IMR-90 (cell line): ENCODE measurements around the gene VASH1. TPM values are rescaled to one million over a fixed set of nuclear protein-coding genes. Genes with fewer than 3 reads are reported as not detected.
A peak's percentile ranks its signal among the peaks of the same experiment; 100 is the strongest.

Experiments used
- ATAC-seq: fragments of 200-7000 bp; cut with Tn5 transposase; 2 replicates; pipeline ENCODE4 v1.9.1; 2020; ENCODE audit warnings: low read depth, mild to moderate bottlenecking, moderate library complexity
- BruUV-seq: library from RNA; stranded (reverse); fragments of 400-500 nt; replicated peaks from 2 replicates; lab custom pipeline; 2021; lab: Mats Ljungman, UMichigan
- CTCF ChIA-PET: fragments of 300-600 bp; formaldehyde crosslinking; extraction: SDS; loops from one replicate; lab custom pipeline; 2021; ENCODE audit warnings: antibody characterized with exemption; lab: Yijun Ruan, JAX
- POLR2A ChIA-PET: fragments of 300-600 bp; sonication (Branson Sonifier 250); formaldehyde crosslinking; loops from one replicate; lab custom pipeline; 2022; ENCODE audit warnings: antibody characterized with exemption; ENCODE audit not compliant: unreplicated experiment; lab: Charles Lee
- DNase-seq: peaks from one replicate; pipeline ENCODE4 v3.0.0; 2013
- H2AFZ ChIP-seq: replicated peaks from 2 replicates; pipeline ENCODE3; 2013; ENCODE audit warnings: low read length, mild to moderate bottlenecking; ENCODE audit not compliant: poor library complexity
- H2AK5ac ChIP-seq: 2 replicates; pipeline ENCODE4 v1.6.1; 2013; ENCODE audit warnings: low read depth, low read length, inconsistent platforms
- H2AK9ac ChIP-seq: replicated peaks from 2 replicates; pipeline ENCODE3; 2013; ENCODE audit warnings: mild to moderate bottlenecking, low read depth, low read length, moderate library complexity; ENCODE audit not compliant: poor library complexity
- H2BK120ac ChIP-seq: 2 replicates; pipeline ENCODE4 v1.6.1; 2013; ENCODE audit warnings: low read depth, low read length, inconsistent platforms
- H2BK15ac ChIP-seq: 3 replicates; pipeline ENCODE4 v1.6.1; 2013; ENCODE audit warnings: low read depth, low read length, inconsistent platforms
- H2BK20ac ChIP-seq: 2 replicates; pipeline ENCODE4 v1.6.1; 2013; ENCODE audit warnings: low read depth, mild to moderate bottlenecking, inconsistent platforms, low read length, moderate library complexity
- H2BK5ac ChIP-seq: 2 replicates; pipeline ENCODE4 v1.6.1; 2013; ENCODE audit warnings: mild to moderate bottlenecking, low read depth, low read length, inconsistent platforms; ENCODE audit not compliant: poor library complexity, severe bottlenecking
- H3K14ac ChIP-seq: replicated peaks from 2 replicates; pipeline ENCODE4 v1.6.1; 2013; ENCODE audit warnings: low read depth, low read length, inconsistent platforms
- H3K18ac ChIP-seq: 2 replicates; pipeline ENCODE4 v1.6.1; 2013; ENCODE audit warnings: low read depth, low read length, control low read depth
- H3K23ac ChIP-seq: 2 replicates; pipeline ENCODE4 v1.6.1; 2013; ENCODE audit warnings: low read depth, low read length, inconsistent platforms
- H3K27ac ChIP-seq: 2 replicates; pipeline ENCODE4 v1.5.1; 2013; ENCODE audit warnings: mild to moderate bottlenecking, control low read depth, low read length; ENCODE audit not compliant: insufficient read depth
- H3K27me3 ChIP-seq: 2 replicates; pipeline ENCODE4 v1.6.1; 2013; ENCODE audit warnings: low read length; ENCODE audit not compliant: control insufficient read depth, insufficient read depth
- H3K36me3 ChIP-seq: 2 replicates; pipeline ENCODE4 v1.6.1; 2013; ENCODE audit warnings: low read length, mixed read lengths; ENCODE audit not compliant: control insufficient read depth, insufficient read depth
- H3K4ac ChIP-seq: 2 replicates; pipeline ENCODE4 v1.6.1; 2013; ENCODE audit warnings: low read depth, low read length, inconsistent platforms
- H3K4me1 ChIP-seq: 2 replicates; pipeline ENCODE4 v1.6.1; 2013; ENCODE audit warnings: low read length, mixed read lengths; ENCODE audit not compliant: control insufficient read depth, insufficient read depth
- H3K4me2 ChIP-seq: 2 replicates; pipeline ENCODE4 v1.6.1; 2013; ENCODE audit warnings: low read depth, mild to moderate bottlenecking, control low read depth, low read length, moderate library complexity
- H3K4me3 ChIP-seq: 2 replicates; pipeline ENCODE4 v1.5.1; 2013; ENCODE audit warnings: low read depth, mild to moderate bottlenecking, control low read depth, low read length, moderate library complexity; ENCODE audit not compliant: insufficient read depth
- H3K56ac ChIP-seq: 2 replicates; pipeline ENCODE4 v1.6.1; 2013; ENCODE audit warnings: low read length, inconsistent platforms; ENCODE audit not compliant: insufficient read depth; ENCODE audit errors: extremely low read depth
- H3K79me1 ChIP-seq, 2 experiments: 2 replicates each; pipeline ENCODE4 v1.6.1; 2013; ENCODE audit warnings: low read length in 2 of 2, inconsistent platforms in 1 of 2, low read depth in 1 of 2
- H3K9ac ChIP-seq: 2 replicates; pipeline ENCODE4 v1.6.1; 2013; ENCODE audit warnings: low read depth, low read length, control low read depth
- H3K9me1 ChIP-seq: 2 replicates; pipeline ENCODE4 v1.6.1; 2013; ENCODE audit warnings: low read length, inconsistent platforms; ENCODE audit not compliant: insufficient read depth
- H3K9me3 ChIP-seq: 2 replicates; pipeline ENCODE4 v1.6.1; 2013; ENCODE audit warnings: low read length; ENCODE audit not compliant: control insufficient read depth, insufficient read depth
- H4K20me1 ChIP-seq: 2 replicates; pipeline ENCODE4 v1.6.1; 2013; ENCODE audit warnings: low read length, inconsistent platforms; ENCODE audit not compliant: insufficient read depth
- H4K5ac ChIP-seq: 2 replicates; pipeline ENCODE4 v1.6.1; 2013; ENCODE audit warnings: mild to moderate bottlenecking, low read depth, low read length, control low read depth
- H4K8ac ChIP-seq, 2 experiments: 2 replicates each; pipeline ENCODE4 v1.6.1; 2013; ENCODE audit warnings: low read depth in 2 of 2, low read length in 2 of 2, control low read depth in 1 of 2, inconsistent platforms in 1 of 2
- H4K91ac ChIP-seq: 2 replicates; pipeline ENCODE4 v1.6.1; 2013; ENCODE audit warnings: low read depth, low read length, inconsistent platforms; ENCODE audit not compliant: insufficient read depth
- BHLHE40 ChIP-seq: fragments of 150-350 bp; IDR thresholded peaks from 2 replicates; pipeline ENCODE4 v1.6.1; 2016; ENCODE audit warnings: mild to moderate bottlenecking, low read depth, low read length
- CEBPB ChIP-seq: IDR thresholded peaks from 2 replicates; pipeline ENCODE4 v1.6.1; 2012; ENCODE audit warnings: low read depth, low read length, improper control_type of control experiment
- CTCF ChIP-seq: conservative IDR thresholded peaks from 2 replicates; pipeline ENCODE4 v1.5.1; 2012; ENCODE audit warnings: mild to moderate bottlenecking, low read depth, low read length, improper control_type of control experiment
- FOS ChIP-seq: fragments of 150-350 bp; IDR thresholded peaks from 2 replicates; pipeline ENCODE4 v1.6.1; 2016; ENCODE audit warnings: low read depth, low read length
- MXI1 ChIP-seq: IDR thresholded peaks from 2 replicates; pipeline ENCODE4 v1.6.1; 2012; ENCODE audit warnings: low read depth, mild to moderate bottlenecking, low read length, moderate library complexity, borderline replicate concordance
- NFE2L2 ChIP-seq: fragments of 150-350 bp; IDR thresholded peaks from 2 replicates; pipeline ENCODE4 v1.6.1; 2016; ENCODE audit warnings: low read depth, mild to moderate bottlenecking, low read length
- RAD21 ChIP-seq: IDR thresholded peaks from 2 replicates; pipeline ENCODE4 v1.6.1; 2012; ENCODE audit warnings: low read length, improper control_type of control experiment
- RCOR1 ChIP-seq: IDR thresholded peaks from 2 replicates; pipeline ENCODE4 v1.6.1; 2012; ENCODE audit warnings: mild to moderate bottlenecking, low read length, improper control_type of control experiment; ENCODE audit not compliant: insufficient replicate concordance
- SMC3 ChIP-seq: fragments of 150-350 bp; IDR thresholded peaks from 2 replicates; pipeline ENCODE4 v1.6.1; 2016; ENCODE audit warnings: low read depth, mild to moderate bottlenecking, antibody characterized with exemption, low read length, moderate library complexity
- USF2 ChIP-seq: fragments of 150-350 bp; IDR thresholded peaks from 2 replicates; pipeline ENCODE4 v1.6.1; 2017; ENCODE audit warnings: mild to moderate bottlenecking, antibody characterized with exemption, low read length, low read depth
- WGBS, 2 experiments: methylation state at CpG; one replicate each; pipeline versions ENCODE4 v1.1.5 to v1.1.7; 2013; ENCODE audit warnings: missing lambda C conversion rate in 2 of 2; ENCODE audit not compliant: insufficient read length in 1 of 2; ENCODE audit errors: extremely low coverage in 2 of 2; 5-methylcytosine and 5-hydroxymethylcytosine counted together
- dilution Hi-C: fragments of 300-500 bp; cut with HindIII; formaldehyde crosslinking; loops from one replicate; pipeline ENCODE4 v1.14.3; 2018; ENCODE audit warnings: low sequenced_read_pairs; ENCODE audit not compliant: unreplicated experiment
- in situ Hi-C: fragments of 300-500 bp; cut with MboI; formaldehyde crosslinking; loops from 3 replicates; pipeline ENCODE4 v1.14.3; 2019; ENCODE audit warnings: low sequenced_read_pairs, inconsistent platforms, mixed read lengths
- intact Hi-C: fragments of 100-400 bp; cut with micrococcal nuclease; formaldehyde crosslinking; loops from 2 replicates; pipeline ENCODE4 v1.10.0; 2022
- polyA plus RNA-seq, 3 experiments: library from polyadenylated mRNA; depleted of rRNA; stranded (reverse); fragments of >200 nt; gene quantifications; 2 replicates each; pipeline ENCODE4 v1.2.3, GENCODE V29; 2012; ENCODE audit warnings: low replicate concordance in 1 of 3
- total RNA-seq: library from RNA; depleted of rRNA; stranded (reverse); fragments of >200 nt; gene quantifications from 2 replicates; pipeline ENCODE4 v1.2.3, GENCODE V29; 2012

The VASH1 gene
- total and polyA plus RNA-seq, 2 of the 4 experiments (the other 2 are of a cell fraction) = 2.0 to 9.5 TPM

GRCh38 chr14:76782115-76782884 is 21.0 kb downstream of the VASH1 start (continued):
- TF ChIP-seq RCOR1 = no peak

GRCh38 chr14:76782885-76783566 is 21.8 kb downstream of the VASH1 start:
- dilution Hi-C loops (no loop called here), intact Hi-C loops (no loop called here), in situ Hi-C loops (loop anchor here (5.0 kb wide), 1 partner anchor 66 kb away; no protein-coding TSS in a partner anchor)
- Histone ChIP-seq H3K9ac (no peak overlapping the region), H3K14ac (no peak overlapping the region), H2BK20ac (no peak overlapping the region), H4K20me1 (no peaks in the 10 kb centered on the region), H2BK5ac (no peak overlapping the region), H3K27ac (no peak overlapping the region), H3K36me3 (peaks cover 6% of the 10 kb centered on the region), H3K4me3 (no peak overlapping the region), H2AK5ac (no peak overlapping the region), H3K4me2 (no peak overlapping the region), H3K79me1 (no peaks in the 10 kb centered on the region), H3K9me3 (no peaks in the 10 kb centered on the region), H3K4me1 (peaks cover 4% of the 10 kb centered on the region; the same call in 1 of the 2 replicates), H2AFZ (no peak overlapping the region), H2AK9ac (peak overlapping the region; percentile 60), H3K27me3 (no peaks in the 10 kb centered on the region), H4K91ac (no peak overlapping the region), H3K56ac (no peak overlapping the region), H3K4ac (no peak overlapping the region), H3K9me1 (peaks cover 2% of the 10 kb centered on the region; the same call in 1 of the 2 replicates), H4K5ac (no peak overlapping the region), H2BK15ac (no peak overlapping the region), H3K18ac (no peak overlapping the region), H4K8ac (no peak overlapping the region), H2BK120ac (no peak overlapping the region), H3K23ac (no peak overlapping the region)
- no peak for DNase-seq
- POLR2A ChIA-PET = no interaction called here
- BruUV-seq = no TSS peak
- CTCF ChIA-PET = interaction anchor here (0.6 kb wide), 1 partner anchor 154 kb away, joined by 3 read pairs; no protein-coding TSS in a partner anchor
- no peak for ATAC-seq
- WGBS, 2 experiments = 65% methylated on average over 4 of the region's 9 CpGs; no CpG with 5 or more reads in 1 of the 2 experiments
- TF ChIP-seq RAD21 = no peak
- TF ChIP-seq CTCF = no peak
- no peak for TF ChIP-seq NFE2L2
- no peak for TF ChIP-seq MXI1
- TF ChIP-seq RCOR1 = no peak
- TF ChIP-seq USF2 = no peak
- TF ChIP-seq SMC3 = no peak
- no peak for TF ChIP-seq CEBPB
- no peak for TF ChIP-seq BHLHE40
- no peak for TF ChIP-seq FOS
